GM21723 (cell line): ENCODE results near the gene C1QL2.

Experiments
- ATAC-seq: cut with Tn5 transposase; IDR thresholded peaks from one replicate; pipeline ENCODE4 v1.9.1; 2021; ENCODE audit warnings: mild to moderate bottlenecking, moderate library complexity; ENCODE audit not compliant: unreplicated experiment

The C1QL2 gene

DNA sequence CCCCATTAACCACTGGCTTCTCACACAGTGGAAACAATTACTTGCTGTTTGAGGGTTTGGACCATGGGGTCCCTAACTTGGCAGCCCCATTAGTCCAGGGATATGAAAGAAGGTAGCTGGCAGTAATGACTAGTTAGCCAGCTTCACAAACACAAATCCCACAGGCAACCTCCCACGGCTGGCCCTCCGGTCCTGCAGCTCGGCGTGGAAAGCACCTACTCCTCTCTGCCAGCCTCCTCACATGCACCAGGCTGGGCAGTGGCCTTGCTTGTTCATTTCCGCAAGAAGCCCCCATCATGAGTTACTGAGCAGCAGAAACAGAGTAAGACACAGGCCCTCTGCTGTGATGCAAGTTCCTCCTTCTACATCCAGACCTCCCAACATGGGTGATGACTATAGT is 13.7 kb downstream of the C1QL2 start:
- ATAC-seq: no peak

DNA sequence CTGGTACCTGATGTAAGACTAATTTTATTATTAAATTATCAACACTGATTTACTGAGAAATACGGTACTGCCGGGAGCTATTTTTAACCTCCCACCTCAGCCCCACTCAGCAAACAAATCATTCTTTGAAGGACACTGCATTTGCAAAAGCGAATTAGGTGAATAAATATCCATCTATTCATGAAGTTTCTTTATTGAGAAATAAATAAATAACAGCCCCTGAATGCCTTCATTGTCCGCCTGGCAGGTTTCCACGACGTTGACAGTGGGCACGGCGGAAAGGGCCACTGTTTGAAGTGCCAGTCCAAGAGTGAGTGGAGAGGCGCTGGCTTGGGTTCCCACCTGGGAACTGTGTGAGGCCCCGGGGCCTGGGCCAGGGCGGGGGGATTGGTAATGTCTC is 15.7 kb downstream of the C1QL2 start:
- no peak for ATAC-seq

DNA sequence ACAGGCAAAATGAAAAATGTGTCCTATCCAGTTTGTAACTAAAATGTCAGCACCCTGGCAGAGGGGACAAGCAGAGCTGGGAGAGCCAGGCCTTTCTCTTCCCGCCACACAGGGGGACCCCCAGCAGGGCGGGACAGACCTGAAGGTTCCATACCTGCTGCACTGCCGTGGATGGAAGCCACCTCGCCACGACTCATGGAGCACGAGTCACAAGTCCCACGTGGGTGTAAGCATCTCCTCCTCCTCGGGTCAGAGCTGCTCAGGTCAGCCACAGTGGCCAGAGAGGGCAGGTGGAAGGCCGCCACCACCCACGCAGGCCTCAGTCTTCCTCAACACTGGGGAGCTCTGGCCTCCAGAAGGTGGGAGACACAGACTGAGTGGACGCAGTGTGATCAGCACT is 21.0 kb downstream of the C1QL2 start:
- ATAC-seq: no peak

DNA sequence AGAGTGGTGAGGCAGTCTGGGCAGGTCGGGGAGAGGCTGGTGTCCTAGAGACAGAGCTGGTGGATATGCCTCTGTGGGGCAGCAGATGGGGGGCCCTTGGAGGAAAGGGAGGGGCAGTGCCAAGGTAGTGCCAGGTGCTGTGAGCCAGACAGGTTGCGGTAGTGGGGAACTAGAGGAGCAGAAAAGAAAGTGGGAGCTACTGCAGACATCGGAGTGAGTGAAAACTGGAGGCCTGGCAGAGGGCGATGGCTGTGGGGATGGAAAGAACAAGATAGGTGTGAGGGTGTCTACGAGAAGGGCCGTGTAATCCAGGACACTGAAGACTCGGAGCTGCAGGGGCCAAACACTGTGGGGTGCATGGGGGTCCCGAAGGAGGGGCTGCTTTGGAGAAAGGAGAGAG is 21.7 kb downstream of the C1QL2 start:
- ATAC-seq: no peak

DNA sequence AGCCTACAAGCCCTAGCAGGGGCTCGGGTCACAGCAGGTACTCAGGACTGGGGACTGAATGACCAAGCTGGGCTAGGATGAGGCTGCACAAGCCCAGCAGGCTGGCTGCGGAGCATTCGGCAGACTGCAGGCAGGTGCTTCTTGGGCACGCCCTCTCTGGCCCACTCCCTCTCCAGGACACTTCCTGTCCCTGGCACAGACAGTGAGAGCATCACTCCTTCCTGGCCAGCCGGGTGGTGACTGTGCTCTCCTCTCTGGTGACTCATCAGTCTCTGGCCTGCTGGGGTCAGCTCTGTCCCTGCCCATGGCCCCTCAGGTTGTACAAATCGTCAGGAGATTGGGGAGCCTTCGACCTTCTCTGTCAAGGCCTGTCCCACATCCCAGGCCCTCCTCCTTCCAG is 22.5 kb downstream of the C1QL2 start:
- ATAC-seq: no peak

DNA sequence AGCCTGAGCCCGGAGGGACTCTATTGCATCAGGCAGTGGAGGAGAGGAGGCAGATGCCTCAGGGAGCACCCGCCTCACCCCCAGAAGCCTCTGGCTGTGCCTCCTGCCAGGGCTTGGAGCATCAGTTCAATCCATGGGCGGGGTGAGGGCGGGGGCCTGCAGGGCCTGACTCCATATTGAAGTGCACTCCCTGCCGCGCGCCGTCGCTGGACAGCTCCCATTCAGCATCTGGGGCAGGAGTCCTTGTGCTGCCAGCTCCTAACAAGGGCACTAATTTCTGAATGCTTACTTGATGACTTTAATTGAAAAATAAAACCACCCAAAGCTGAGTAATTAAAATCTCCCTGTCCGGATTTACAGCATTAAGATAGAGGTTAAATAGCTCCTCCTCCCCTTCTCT is 23.8 kb downstream of the C1QL2 start:
- ATAC-seq: no peak

DNA sequence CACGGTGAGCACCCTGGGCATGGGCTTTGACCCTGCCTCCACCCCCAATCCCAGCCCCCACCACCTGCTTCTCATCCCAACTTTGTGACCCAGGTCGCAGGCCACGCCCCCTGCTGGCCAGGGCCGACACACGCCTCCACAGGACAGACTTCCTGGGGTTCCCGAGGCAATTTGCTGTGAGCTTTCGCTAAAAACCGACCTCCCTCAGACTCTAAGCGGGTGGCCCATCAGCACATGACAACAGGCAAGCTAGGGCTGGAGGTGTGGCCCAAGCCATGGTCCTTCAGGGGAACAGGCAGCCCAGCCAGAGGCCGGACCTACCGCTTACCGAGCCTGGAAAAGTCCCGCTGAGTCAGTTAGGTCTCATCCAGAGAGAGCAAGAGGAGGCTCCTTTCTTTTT is 31.9 kb downstream of the C1QL2 start:
- no peak for ATAC-seq

DNA sequence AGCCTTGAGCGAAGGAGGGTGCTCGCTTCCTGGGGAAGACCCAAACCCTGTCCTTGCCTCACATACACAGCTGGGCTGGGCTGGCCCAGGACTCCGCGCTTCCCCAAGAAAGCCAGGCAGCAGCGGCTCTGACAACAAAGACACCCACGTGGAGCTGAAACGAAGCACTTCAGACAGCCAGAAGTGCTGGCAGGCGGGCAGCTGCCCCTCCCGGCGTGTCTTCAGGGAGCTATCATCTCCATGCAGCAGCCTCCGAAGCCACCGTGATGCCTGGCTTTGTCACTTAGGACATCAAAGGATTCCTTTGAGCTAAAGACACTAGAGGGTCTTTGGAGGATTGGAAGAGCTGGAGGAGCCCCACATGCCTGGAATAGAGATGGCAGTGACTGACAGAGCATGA is 35.2 kb downstream of the C1QL2 start:
- ATAC-seq: no peak

DNA sequence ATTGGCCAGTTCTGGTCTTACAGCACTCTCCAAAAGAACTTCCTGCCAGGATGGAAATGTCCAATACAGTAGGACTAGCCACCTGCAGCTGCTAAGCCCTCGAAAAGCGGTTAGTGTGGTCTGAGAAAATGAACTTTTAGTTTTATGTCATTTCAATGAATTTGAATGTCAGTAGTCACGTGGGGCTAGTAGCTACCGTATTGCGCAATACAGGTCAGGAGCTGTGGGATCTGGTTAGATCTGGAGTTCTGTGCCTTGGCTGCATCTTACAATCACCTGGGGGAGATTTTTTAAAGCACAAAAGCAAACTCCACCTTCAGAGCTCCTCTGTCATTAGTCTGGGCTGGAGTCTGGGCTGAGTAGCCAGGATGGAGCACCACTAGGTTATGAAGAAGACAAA is 35.9 kb downstream of the C1QL2 start:
- ATAC-seq: no peak

DNA sequence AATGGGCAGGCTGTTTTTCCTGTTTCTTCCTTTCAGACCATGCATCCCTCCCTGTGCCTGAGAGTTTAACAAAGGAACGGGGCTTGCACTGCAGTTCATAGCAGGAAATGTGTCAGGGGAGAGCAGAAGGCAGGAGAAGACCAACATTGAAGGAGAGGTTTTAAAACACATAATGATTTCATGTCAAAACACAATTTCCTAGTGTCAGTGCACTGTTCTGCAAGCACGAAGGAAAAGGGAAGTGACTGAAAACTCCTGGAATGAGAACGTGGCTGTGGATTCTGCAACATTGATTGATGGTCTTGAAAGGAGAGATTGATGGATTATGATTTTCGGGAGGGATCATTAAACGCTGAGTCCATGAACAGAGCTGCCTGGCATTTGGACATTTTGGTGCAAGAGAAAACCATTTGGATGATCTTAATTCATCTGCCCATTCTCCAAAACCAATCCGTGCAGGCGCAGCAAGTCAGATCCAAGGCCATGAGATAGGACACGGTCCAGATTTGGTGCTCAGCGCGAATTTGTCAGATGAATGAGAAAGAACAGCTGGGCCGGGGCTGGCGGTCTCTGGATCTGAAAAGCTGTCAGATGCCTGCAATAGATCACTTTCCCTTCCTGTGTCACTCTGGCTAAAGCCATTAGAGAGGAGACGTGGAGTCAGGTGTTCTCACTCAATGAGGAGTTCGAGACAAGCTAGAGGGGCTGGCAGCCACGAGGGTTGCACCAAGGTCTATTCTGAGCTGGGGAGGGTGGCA is 38.4 kb downstream of the C1QL2 start:
- ATAC-seq: no peak

DNA sequence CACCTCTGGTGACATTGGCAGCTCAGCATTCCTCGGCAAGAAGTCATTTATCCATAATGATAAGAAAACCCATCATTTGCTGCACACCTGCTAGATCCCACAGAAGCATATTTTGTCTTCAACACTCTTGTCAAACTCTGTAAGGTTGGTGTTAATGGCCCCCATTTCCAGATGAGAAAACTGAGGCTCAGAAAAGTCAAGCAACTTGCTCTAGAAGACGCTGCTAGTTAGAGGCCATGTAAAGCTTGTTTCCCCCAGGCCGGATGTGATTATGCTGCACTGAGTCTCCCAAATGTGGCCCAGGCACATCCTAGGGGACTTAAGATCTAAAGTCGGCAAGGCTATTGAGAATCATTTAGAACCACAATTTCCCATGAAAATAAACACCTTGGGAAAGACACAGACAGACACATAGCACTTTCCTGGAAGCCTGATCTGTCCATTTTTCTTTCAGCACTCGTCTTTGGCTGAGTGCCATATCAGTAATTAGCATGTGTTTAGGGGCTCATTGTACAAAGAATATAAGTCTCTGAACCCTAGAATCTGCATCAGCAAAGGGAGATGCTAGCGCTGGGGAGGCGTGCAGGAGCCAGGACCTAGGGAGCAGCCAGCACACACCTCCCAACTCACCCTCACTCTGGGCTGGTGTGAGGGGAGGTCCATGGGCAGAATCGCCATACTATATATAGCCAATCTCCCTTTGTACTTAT is 39.3 kb downstream of the C1QL2 start:
- ATAC-seq: no peak

DNA sequence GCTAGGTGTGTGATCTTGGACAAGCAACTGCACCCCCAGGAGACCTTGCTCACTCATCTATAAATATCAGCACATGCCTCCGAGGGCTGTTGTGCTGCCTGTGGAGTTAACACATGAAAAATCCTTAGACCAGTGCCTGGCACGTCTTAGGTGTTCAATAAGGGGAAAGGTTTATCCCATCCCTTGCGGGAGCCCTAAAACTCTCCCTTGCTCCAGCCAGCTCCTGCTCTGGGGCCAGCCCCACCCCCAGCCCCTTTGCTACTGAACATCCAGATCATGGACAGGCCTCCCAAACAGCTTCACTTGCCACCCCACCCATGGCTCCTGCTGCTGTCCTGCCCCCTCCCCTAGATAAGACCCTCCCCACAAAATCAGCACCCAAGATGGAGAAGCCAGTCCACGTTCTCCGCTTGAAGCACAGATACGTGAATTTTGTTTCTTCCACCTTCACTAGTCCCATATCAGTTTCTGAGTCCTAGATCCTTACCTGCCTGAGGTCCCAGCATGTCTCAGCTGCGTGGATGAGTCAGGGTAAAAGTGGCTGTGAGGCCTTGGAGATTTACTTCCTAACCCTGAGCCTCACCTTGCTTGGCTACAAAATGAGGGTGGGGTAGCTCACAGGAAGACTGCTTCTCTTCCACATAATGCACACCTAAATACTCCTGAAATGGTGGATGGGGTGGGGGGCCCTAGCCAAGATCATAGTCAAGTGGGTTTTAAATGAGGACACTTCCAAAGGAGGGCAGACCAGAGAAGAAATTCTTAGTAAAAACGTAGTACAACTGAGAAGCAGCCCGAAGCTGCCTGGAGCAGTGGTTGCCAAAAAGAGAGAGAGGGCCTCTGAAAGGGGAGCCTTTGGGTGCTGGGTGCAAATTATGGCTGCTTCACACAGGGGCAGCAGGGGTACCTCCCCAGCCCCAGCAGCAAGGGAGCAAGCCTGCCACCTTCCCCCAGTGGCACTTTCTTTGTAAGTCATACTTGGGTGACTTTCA is 40.4 kb downstream of the C1QL2 start:
- ATAC-seq: no peak

DNA sequence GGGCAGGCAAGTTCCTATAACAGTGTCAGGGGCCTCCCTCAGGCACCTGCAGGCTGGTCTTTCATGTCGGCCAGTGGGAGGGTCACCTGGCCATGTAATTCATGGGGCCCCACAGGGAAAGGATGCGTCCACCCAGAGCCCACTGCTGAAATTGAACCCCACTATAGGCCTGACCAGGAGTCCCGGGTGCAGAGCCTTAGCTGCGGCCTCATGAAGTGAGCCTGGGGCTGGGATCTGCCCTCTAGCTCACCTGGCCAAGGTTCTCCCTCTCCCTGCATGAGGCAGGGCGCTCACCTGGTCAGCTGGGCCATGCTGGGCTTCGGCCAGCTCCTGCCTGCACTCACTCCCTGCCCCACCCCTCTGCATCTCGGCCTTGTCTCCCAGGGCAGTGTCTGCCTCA is 41.1 kb downstream of the C1QL2 start:
- no peak for ATAC-seq

DNA sequence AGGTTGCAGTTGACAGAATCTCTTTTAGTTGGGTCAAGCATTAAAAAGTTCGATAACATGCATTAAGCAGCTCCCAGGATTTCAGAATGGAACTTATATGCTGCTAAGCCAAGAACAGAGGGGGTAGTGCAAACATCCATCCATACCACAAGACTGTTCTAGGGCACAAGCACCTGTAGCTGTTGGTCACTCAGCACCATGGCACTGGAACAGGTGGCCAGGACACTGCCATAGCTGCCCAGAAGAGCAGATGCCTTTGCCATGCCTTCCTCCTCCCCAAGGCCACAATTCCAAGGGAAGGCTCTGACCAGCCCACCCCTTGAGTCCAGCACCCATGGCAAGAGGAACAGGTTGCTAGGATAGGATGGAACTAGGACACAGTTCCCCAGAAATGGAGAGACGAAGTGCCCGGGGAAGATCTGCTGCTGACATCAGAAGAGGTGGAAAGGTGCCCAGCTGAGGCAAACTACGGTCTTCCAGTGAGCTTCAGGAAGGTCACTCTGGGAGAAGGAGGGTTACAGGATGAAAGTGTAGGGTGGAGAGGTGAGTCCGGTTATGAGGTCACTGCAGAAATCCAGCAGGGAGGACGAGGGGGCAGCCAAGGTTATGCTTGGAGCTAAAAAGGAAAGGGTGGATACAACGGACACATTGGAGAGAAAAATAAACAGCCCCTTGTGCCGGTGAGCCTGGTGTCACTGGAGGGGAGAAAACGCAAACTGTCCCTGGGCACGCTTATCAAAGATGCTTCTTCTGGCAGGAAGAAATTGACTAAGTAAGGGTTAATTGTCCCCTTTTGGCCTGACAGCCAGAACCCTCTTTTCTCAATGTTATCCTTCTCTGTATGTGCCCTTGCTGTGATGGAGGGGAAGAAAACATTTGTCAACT is 41.9 kb downstream of the C1QL2 start:
- ATAC-seq: no peak

DNA sequence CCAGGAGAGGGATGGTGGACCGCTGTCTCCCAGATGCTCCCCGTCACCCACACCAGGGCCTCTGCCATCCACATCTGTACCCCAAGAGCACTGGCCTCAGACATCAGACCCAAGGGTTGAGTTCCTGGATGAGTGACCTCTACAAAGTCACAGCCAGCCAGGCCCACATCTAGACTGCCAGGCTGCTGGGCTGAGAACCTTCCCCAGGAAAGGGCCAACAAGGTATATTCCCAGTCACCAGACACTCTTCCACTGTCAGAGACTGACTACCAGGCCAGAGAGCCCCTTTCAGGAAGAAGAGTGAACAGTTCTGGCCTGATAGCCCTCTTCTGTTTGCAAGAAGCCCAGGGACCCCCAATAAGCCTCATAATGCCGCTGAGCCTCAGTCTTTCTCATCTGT is 44.3 kb downstream of the C1QL2 start:
- no peak for ATAC-seq

DNA sequence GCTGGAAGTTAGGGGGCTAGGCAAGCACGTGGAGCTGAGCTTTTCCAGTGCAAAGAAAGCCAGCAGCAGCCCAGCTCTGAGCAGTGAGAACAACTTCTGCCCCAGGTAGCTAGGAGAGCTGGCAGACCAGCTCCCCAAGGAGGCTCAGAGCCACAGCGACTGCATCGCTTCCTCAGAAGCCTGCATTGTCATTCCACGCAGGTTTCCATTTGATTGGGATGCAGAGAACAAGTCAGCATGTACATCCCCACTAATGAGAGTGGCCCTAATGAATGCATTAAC is 45.1 kb downstream of the C1QL2 start:
- ATAC-seq: no peak

DNA sequence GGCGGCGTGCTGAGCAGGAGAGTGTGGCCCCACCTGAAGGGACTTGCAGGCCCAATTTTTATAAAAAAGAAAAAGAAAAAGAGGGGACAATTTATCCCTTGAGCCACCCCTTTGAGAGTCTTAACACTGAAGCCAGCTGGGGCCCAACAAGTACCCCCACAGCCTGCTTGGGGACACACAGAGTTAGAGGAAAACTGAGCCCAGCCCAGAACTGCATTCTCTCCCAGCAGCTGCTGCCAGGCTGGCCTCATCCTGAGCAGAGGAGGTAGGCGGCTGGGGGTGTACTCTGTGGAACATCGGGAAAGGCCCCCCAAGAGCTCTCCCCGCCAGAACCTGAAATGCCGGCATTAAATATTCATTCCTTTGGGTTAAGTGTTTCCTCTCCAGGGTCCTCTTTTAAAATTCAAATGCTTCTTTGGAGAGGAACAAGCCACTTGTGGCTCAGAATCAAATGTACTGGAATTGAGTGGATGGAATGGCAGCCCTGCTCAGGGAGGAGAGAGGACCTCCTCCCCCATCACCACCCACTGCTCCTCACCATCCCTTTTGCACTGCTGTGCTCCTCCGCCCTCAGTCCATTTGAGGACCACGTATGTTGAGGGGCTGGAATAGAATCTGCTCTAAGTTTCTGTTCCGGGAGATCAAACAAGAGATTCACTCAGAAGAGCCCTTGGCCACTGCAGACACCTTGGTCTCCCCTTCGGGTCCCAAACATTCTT is 45.6 kb downstream of the C1QL2 start:
- ATAC-seq: no peak

DNA sequence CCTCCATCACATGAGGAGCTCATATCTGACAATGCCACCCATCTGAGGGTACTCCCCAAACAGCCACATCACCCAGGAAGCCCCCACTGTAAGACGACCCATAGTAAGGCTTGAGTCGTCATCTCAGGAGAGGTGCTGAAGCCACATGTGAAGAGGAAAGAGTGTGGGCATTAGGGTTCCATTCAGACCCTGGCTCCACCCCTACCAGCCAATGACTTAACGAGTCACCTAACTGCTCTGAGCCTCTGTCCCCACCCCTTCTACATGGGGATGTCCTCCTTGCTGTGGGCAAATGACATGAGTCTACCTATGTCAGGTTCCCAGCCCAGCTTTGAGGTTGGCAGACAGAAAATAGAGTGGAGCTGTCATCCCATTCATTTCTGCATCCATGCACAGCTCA is 46.3 kb downstream of the C1QL2 start:
- ATAC-seq: no peak

DNA sequence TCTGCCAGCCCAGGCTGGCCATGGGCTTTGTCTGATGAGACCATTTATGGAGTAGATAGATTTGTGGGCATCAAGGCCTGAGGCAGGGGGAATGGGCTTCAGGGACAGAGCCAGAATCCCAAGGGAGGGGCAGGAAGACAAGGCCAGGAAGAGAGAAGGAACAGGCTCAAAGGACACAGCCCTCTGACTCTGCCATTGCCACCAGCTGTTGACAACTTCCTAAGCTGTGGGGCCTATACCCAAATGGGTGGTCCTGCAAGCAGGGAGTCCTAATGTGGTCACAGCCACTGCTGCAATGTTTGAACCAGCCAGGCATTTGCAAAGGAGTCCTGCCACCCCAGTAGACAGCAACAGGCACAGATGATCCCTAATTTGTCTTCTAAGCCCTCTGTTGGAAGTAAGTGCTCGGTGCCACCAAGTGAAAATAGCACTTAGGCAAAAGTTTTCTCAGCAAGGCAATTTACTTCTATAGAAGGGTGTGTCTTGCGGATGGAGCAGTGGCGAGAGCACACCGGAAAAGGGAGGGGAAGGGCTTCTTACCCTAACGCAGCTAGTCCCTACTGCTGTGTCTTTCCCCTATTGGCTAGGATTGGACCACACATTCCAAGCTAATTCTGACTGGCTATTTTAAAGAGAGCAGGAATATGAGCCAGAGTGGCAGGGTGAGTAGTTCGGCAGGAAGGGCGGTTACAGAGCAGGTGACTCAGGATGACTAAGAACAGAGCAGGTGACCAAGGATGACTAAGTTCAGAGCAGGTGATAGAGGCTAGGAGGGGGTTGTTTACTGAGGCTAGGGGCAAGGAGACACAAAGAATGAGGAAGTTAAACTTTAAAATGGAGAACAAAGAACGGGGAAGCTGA is 47.2 kb downstream of the C1QL2 start:
- ATAC-seq: no peak
